Measurements from ENCODE around the gene FGB.

FGB gene

GRCh38 chr4:154551872-154552686, 10.7 kb upstream of the FGB start:
- no peak overlapping the region for H3K4me3 ChIP-seq (ENCODE audit: low read length)
- TF ChIP-seq ZNF274 (IDR thresholded peaks at IDR 0.05; ENCODE audit: low read depth, low read length): no peak

- no peak for TF ChIP-seq ZNF274 (IDR thresholded peaks at IDR 0.05; ENCODE audit: low read depth, low read length)
Measured at GRCh38 chr4:154559141-154559493, 3.7 kb upstream of the FGB start.

GRCh38 chr4:154559494-154560418, 3.1 kb upstream of the FGB start:
- TF ChIP-seq ZNF274 (IDR thresholded peaks at IDR 0.05; ENCODE audit: low read depth, low read length): no peak
- no peak overlapping the region for H3K4me3 ChIP-seq (ENCODE audit: low read length)

More at GRCh38 chr4:154559141-154559493, 3.7 kb upstream of the FGB start:
- H3K4me3 ChIP-seq (ENCODE audit: low read length): no peak overlapping the region

GRCh38 chr4:154560419-154560801, 2.4 kb upstream of the FGB start:
- H3K4me3 ChIP-seq (ENCODE audit: low read length): no peak overlapping the region
- TF ChIP-seq ZNF274 (IDR thresholded peaks at IDR 0.05; ENCODE audit: low read depth, low read length): no peak

- no peak for TF ChIP-seq ZNF274 (IDR thresholded peaks at IDR 0.05; ENCODE audit: low read depth, low read length)
- no peak overlapping the region for H3K4me3 ChIP-seq (ENCODE audit: low read length)
Measured at GRCh38 chr4:154560824-154561231, 2.0 kb upstream of the FGB start.

GRCh38 chr4:154564311-154564710, 1.5 kb downstream of the FGB start:
- H3K4me3 ChIP-seq (ENCODE audit: low read length): no peak overlapping the region
- no peak for TF ChIP-seq ZNF274 (IDR thresholded peaks at IDR 0.05; ENCODE audit: low read depth, low read length)

GRCh38 chr4:154565704-154566103, 2.9 kb downstream of the FGB start:
- H3K4me3 ChIP-seq (ENCODE audit: low read length): no peak overlapping the region
- no peak for TF ChIP-seq ZNF274 (IDR thresholded peaks at IDR 0.05; ENCODE audit: low read depth, low read length)

- TF ChIP-seq ZNF274 (IDR thresholded peaks at IDR 0.05; ENCODE audit: low read depth, low read length): no peak
Measured at GRCh38 chr4:154566639-154567204, 3.9 kb downstream of the FGB start.

GRCh38 chr4:154569028-154569427, 6.2 kb downstream of the FGB start:
- TF ChIP-seq ZNF274 (IDR thresholded peaks at IDR 0.05; ENCODE audit: low read depth, low read length): no peak
- no peak overlapping the region for H3K4me3 ChIP-seq (ENCODE audit: low read length)

More at GRCh38 chr4:154566639-154567204, 3.9 kb downstream of the FGB start:
- no peak overlapping the region for H3K4me3 ChIP-seq (ENCODE audit: low read length)

GRCh38 chr4:154569584-154569983, 6.8 kb downstream of the FGB start:
- TF ChIP-seq ZNF274 (IDR thresholded peaks at IDR 0.05; ENCODE audit: low read depth, low read length): no peak
- H3K4me3 ChIP-seq (ENCODE audit: low read length): no peak overlapping the region

GRCh38 chr4:154573190-154573870, 10.5 kb downstream of the FGB start:
- H3K4me3 ChIP-seq (ENCODE audit: low read length): no peak overlapping the region
- TF ChIP-seq ZNF274 (IDR thresholded peaks at IDR 0.05; ENCODE audit: low read depth, low read length): no peak

- no peak overlapping the region for H3K4me3 ChIP-seq (ENCODE audit: low read length)
- TF ChIP-seq ZNF274 (IDR thresholded peaks at IDR 0.05; ENCODE audit: low read depth, low read length): no peak
Measured at GRCh38 chr4:154574311-154574710, 11.5 kb downstream of the FGB start.

- no peak overlapping the region for H3K4me3 ChIP-seq (ENCODE audit: low read length)
- no peak for TF ChIP-seq ZNF274 (IDR thresholded peaks at IDR 0.05; ENCODE audit: low read depth, low read length)
Measured at GRCh38 chr4:154577324-154577723, 14.5 kb downstream of the FGB start.

- no peak for TF ChIP-seq ZNF274 (IDR thresholded peaks at IDR 0.05; ENCODE audit: low read depth, low read length)
- no peak overlapping the region for H3K4me3 ChIP-seq (ENCODE audit: low read length)
Measured at GRCh38 chr4:154578919-154579318, 16.1 kb downstream of the FGB start.
